ENCODE results near the gene EXOSC5.
A peak's percentile ranks its signal among the peaks of the same experiment; 100 is the strongest.

DNA sequence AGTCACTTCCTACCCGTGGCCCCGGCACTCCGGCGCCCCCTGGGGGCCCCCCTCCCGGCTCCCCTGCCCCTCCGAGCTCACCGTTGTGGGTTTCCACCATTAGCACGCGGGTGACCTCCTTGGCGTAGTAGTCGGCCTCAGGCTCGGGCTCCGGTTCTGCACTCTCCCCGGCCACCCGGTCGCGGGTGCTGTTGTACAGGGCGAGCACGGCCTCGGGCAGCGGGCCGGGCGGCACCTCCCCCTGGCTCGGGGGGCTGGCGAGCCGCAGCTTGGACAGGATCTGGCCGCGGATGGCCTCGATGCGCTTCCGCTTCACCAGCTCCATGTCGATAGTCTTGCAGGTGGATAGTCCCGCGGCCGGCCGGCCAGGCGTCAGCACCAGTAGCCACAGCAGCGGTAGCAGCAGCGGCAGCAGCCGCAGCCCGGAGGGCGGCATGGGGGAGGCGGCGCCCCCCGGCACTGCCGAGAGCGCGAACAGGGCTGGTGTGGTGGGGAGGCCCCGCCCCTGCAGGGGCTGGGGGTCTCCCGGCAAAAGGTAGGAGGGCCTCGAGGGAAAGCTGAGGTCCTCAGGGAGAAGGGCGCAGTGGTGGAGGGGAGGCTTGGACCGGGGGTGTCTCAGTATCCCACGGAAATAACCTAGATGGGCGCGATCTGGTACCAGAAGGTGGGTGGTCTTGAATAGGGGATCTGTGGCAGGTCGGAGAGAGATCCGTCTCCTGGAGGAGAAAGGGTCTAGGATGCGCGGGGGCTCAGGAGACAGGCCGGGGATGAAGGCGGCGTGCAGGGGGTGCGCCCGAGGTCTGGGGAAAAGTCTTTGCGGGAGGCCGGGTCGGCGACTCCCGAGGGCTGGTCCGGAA is 44.3 kb downstream of the EXOSC5 start:
- no peak for TF ChIP-seq POLR2A (IDR thresholded peaks at IDR 0.05)
- TF ChIP-seq, protein P1, sequence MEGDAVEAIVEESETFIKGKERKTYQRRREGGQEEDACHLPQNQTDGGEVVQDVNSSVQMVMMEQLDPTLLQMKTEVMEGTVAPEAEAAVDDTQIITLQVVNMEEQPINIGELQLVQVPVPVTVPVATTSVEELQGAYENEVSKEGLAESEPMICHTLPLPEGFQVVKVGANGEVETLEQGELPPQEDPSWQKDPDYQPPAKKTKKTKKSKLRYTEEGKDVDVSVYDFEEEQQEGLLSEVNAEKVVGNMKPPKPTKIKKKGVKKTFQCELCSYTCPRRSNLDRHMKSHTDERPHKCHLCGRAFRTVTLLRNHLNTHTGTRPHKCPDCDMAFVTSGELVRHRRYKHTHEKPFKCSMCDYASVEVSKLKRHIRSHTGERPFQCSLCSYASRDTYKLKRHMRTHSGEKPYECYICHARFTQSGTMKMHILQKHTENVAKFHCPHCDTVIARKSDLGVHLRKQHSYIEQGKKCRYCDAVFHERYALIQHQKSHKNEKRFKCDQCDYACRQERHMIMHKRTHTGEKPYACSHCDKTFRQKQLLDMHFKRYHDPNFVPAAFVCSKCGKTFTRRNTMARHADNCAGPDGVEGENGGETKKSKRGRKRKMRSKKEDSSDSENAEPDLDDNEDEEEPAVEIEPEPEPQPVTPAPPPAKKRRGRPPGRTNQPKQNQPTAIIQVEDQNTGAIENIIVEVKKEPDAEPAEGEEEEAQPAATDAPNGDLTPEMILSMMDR (IDR thresholded peaks at IDR 0.05), result peak in 1 of 2 donors; percentile 29
- TF ChIP-seq POLR2AphosphoS5 (IDR thresholded peaks at IDR 0.05), result no peak
